GM19043 (cell line): ENCODE results near the gene DLAT.
"Not testable (repeated sequence)": the region's sequence is repeated elsewhere in the genome, so short reads cannot be mapped to it uniquely, and the experiment has no call there.

Experiments used
- ATAC-seq: cut with Tn5 transposase; IDR thresholded peaks from one replicate; pipeline ENCODE4 v1.9.1; 2021; ENCODE audit warnings: low read depth; ENCODE audit not compliant: unreplicated experiment

The DLAT gene

DNA sequence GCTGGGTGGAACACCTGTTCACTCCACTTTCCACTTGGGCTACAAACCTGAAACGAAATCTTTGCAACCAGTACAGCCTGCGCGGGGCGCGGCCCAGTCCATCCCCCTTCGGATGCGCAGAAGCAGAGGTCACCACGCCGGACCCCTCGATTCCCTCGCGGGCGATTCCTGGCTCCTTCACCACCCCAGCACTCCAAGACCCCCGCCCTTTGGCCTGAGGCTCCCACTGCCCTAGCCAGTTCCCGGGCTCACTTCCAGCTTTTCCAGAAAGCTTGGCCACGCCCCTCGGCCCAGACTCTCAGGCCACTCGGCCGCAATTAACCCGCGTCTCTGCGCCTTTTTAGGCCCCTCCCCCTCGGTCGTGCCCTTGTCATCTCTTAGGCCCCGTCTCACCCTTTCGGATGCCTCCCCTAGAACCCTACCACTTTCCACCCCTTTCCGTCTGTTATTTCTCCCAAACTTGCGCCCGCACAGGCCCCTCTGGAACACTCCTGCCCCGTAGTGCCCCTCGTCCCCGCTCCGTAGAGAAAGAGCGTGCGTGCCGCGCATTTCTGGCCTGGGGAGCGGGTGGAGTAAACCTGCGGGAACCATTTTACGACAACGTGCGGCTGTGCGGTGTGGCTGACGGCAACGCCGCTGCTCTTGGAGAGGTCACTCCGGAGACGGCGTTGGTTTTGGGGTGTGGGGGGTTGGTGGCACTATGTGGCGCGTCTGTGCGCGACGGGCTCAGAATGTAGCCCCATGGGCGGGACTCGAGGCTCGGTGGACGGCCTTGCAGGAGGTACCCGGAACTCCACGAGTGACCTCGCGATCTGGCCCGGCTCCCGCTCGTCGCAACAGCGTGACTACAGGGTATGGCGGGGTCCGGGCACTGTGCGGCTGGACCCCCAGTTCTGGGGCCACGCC, at the start of gene DLAT:
Gene DLAT, plus strand, starts transcription at position 636 of the 906 bp plus-strand sequence. Its CDS starts 65 bp downstream, at position 701.
- peak; percentile 57 for ATAC-seq

- ATAC-seq: no peak
Observed at GRCh38 chr11:111976119-111976766, 49.0 kb upstream of the DLAT start.

- no peak for ATAC-seq
Observed at GRCh38 chr11:111976767-111977145, 48.5 kb upstream of the DLAT start.

DNA sequence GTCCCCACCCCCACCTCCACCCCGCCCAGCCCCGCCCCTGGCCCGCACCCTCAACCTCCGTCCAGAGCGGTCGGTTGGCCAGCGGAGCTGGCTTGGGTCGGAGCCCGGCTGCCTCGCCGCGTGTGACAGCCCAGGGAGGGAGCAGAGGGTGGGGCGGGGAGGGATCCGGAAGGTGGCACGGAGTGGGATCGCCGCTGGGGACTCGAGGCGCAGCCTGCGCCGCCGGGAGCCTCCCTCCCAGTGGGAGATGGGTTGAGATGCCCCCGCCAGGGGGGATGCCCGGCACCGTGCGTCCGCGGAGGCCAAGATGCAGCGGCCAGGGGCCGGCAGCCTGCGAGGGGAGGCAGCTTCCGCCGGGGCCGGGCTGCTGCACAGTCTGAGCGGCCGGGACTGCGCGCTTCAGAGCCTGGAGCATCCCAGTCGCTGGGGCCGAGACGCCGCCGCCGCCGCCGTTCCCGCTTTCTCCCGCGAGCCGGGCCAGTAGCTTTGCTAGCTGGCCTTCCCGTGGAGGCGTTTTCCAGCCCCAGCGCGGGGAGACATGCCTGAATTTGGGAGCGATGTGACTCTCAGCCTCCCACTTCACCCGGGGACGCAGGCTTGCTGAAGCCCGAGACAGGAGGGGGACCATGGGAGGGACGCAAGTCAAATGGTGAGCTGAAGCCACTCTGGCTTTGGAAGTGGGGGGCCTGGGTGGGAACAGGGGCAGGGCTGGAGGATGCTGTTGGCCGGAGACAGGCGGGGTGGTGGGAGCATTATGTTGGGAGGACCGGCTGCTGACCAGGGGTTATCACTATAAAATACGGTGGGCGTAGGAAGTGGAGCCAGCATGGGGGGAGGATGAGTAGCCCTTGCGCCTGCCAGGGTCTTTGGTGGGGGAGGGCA, 47.8 kb upstream of the DLAT start:
- no peak for ATAC-seq

GRCh38 chr11:111978028-111978771, 47.0 kb upstream of the DLAT start:
- no peak for ATAC-seq

DNA sequence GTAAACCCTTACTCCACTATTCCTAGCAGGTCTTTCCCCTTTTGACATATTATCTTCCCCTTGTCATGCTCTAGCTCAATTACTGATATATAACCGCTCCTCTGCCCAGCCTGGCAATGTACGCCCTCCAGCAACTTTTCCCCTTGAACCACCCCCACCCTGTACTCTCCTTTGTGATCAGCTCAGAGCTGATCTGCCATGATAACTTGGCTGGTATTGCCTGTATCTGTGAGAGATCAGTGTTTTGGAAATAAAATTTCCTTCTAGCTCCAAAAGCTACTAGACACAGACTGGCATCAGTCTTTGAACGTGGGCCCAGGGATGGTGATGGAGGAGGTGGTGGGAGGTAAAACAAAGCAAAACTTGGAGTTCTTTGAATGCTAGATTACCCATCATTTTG, 45.1 kb upstream of the DLAT start:
- no peak for ATAC-seq

- no peak for ATAC-seq
Observed at GRCh38 chr11:111981270-111981669, 43.9 kb upstream of the DLAT start.

DNA sequence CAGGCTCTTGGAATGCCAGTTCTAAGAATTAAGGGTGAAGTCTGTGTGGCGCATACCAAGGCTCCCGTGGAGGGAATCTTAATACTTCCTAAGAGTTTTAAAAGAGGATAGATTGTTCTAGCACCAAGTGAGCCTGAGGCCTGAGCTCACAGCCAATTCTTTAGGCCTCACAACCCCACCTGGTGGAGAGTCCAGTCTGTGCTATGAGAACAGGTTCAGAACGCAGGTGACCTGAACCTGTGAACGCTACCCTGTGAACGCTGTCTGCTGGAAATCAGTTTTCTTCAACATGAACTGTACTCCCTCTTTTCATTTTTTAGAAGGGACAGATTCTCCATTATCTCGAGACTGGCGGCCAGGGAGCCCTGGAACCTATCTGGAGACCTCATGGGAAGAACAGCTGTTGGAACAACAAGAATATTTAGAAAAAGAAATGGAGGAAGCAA, 43.2 kb upstream of the DLAT start:
- ATAC-seq: no peak

- ATAC-seq: no peak
Observed at GRCh38 chr11:111982541-111983186, 42.5 kb upstream of the DLAT start.

DNA sequence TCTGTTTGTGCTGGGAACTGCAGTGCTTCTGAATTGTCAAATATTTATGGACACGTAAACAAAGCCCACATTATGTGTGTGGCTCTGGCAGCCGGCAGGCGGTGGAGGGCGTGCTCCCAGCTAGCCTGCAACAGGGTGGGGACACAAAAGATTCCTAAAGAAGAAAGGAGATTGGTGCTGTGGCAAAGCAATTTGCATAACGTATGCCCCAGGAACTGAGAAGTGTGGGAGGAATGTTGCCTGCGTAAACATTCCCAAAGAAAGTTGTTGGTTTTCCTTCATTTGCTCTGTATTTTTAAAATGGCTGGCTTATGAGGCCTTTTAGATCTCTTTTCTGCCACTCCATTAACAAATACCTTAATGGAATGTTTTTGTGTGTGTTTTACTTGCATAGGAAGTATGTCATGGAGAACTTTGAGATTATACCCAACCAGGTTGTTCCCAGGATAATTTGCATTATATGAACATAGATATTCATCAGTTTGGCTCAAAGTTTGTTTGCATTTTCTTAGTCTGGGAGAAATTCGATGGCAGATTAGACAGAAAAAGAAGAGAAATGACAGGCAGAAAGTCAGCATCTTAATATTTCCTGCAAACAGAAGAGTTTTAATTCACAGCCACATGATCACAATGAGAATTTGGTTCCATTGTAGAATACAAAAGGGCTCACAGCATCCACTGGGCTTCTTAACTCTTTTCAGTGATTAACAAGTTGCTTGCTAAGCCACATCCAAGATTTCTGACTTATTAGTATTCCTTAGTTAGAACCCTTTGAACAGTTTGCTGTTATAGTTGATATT, 41.8 kb upstream of the DLAT start:
- ATAC-seq: no peak

- ATAC-seq: no peak
Observed at GRCh38 chr11:111986589-111986988, 38.6 kb upstream of the DLAT start.

- no peak for ATAC-seq
Observed at GRCh38 chr11:111990381-111990780, 34.8 kb upstream of the DLAT start.

- ATAC-seq: no peak
Observed at GRCh38 chr11:111992206-111992855, 32.9 kb upstream of the DLAT start.

DNA sequence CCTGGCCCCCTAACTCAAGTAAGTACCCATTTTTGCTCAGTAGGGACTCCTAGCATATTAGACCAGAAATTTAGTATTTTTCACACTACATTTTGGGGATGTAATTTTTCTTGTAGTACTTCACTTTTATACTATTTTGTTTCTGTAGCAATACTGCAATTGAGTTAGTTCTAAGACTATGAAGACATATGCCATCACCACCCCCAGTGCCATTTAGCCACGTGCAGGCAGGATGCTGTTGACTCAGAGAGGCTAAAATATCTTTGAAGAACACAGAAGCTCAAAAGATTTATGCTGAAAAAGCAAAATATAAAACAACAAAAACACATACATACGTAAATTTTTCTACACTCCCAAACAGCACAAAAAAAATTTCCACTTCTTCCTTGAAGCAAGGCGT, 29.1 kb upstream of the DLAT start:
- no peak for ATAC-seq

DNA sequence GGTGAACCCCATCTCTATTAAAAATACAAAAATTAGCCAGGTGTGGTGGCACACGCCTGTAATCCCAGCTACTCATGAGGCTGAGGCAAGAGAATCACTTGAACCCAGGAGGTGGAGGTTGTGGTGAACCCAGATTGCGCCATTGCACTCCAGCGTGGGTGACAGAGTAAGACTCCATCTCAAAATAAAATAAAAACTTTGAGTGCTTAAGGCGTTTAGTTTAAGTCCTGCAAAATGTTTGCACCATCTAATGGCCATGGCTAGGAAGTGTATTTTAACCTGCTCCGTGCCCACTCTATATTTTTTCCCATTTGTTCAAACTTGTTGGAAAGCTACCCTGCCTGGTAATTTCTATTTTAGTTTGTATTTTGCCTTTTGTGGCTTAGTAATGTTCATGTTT, 28.5 kb upstream of the DLAT start:
- ATAC-seq: not testable (repeated sequence)

DNA sequence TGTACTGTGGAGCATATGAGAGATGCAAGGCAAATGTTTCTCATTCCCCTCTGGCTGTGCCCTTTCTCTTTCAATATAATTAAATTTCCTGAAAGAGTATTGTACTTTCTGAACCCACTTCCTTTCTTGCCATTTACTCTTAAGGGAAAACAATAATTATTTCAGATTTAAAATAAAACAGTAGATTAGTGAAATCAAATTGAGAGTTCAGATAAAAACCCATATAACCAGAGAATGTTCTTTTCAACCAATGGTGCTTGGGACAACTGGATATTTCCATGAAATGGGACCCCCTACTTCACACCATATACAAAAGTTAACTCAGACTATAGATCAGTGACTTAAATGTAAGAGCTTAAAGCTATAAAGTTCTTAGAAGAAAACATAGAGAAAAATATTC, 26.1 kb upstream of the DLAT start:
- no peak for ATAC-seq

- ATAC-seq: no peak
Observed at GRCh38 chr11:112000703-112001102, 24.5 kb upstream of the DLAT start.

DNA sequence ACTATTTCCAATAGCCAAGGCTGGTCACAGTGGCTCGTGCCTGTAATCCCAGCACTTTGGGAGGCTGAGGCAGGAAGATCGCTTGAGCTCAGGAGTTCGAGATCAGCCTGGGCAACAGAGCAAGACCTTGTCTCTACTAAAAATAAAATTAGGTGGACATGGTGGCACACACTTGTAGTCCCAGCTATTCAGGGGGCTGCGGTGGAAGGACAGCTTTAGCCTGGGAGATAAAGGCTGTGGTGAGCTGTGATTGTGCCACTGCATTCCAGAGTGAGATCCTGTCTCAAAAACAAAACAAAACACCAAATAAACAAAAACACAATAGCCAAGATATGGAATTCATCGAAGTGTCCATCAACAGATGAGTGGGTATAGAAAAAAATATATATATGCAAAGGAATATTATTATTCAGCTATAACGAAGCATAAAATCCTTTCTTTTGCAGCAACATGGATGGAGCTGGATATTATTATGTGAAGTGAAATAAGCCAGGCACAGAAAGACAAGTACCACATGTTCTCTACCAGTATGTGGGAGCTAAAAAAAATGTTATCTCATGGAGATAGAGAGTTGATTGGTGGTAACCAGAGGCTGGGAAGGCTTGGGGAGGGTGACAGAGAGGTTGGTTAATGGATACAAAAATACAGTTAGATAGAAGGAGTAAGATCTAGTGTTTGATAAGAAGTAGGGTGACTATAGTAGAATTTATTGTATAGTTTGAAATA, 22.6 kb upstream of the DLAT start:
- no peak for ATAC-seq
